GM21529 (cell line): ENCODE measurements around the gene PTH2.
"Not testable (repeated sequence)": the region's sequence is repeated elsewhere in the genome, so short reads cannot be mapped to it uniquely, and the experiment has no call there.

Source experiments
- ATAC-seq: cut with Tn5 transposase; IDR thresholded peaks from one replicate; pipeline ENCODE4 v1.9.1; 2021; ENCODE audit not compliant: unreplicated experiment

The PTH2 gene

DNA sequence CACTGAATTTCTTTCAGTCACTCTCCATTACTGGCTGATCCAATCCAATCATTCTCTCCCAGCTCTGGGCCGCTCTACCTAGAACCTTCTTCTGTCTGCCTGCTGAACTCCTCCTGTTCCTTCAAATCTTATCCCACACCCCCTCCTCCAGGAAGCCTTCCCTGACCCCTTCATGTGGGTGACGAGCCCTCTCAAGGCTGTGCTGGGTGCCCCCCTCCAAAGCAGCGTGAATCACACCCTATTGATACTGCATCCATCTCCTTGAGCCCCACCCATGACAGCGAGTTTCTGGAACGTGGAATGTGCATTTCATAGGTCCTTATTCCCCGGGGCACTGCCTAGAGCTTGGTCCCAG is 25.2 kb upstream of the PTH2 start:
- ATAC-seq = no peak

GRCh38 chr19:49447485-49448431 is 24.5 kb upstream of the PTH2 start:
- ATAC-seq = no peak

DNA sequence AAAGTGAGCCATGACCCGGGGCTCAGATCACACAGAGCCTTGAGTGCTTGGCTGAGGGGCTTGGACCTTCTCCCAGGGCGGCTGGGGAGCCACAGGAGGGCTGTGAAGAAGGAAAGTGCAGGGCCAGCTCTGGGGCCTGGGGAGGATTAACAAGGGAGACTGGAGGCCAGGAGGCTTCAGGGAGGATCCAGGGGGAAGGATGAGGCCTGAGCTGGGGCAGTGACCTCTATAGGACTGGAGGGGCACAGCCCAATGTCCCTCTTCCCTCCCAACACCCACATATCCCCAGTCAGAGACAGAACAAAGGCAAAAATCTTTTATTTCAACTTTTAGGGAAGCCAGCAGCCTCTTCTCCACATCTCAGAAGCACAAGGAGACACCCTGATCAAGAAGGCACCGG is 22.8 kb upstream of the PTH2 start:
- no peak for ATAC-seq

DNA sequence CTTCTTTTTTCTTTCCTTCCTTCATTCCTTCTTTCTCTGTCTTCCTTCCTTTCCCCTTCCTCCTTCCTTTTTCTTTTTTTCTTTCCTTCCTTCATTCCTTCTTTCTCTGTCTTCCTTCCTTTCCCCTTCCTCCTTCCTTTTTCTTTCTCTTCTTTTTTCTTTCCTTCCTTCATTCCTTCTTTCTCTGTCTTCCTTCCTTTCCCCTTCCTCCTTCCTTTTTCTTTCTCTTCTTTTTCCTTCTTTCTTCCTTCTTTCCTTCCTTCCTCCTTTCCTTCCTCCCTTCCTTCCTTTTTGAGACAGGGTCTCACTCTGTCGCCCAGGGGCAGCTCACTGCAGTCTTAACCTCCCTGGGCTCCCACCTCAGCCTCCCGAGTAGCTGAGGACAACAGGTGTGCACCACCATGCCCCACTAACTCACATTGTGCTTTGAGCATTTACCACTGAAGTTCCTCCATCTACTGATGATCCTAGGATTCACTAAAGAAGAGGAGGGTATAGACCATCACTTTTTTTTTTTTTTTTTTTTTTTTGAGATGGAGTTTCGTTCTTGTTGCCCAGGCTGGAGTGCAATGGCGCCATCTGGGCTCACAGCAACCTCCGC is 21.0 kb upstream of the PTH2 start:
- not testable (repeated sequence) for ATAC-seq

DNA sequence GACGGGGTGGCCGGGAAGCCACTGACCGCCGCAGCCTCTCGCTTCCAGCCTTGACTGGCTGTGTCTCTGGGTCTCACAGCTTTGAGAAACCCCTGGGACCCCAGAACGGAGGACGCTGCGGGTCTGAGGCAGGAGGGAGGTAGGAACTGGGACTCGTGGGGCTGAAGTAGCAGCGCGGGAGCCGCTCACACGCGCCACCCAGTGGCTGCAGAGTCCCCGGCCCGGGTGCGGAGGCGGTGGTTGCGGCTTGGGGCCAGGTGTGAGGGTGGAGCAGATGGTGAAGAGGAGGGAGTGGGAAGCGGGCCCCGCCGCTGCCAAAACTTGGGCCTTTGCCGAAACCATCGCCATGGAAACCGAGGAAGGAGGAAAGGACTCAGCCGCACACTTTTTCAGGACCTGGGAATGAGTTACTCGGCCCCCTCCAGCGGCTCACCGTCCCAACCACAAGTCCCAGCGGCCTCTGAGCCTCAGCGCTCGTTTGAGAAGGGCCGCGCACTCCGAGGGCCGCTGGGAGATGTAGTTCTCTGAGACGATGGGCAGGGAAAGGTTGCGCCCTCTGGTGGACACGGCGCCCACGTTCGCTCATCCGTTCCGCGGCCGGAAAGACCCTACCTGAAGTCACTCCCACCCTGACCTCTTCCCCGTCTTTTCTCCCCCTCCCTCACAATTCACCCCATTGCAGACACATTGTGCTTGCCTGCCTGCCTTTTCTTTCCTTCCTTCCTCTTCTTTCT is 20.3 kb upstream of the PTH2 start:
- peak; percentile 68 for ATAC-seq

- ATAC-seq = peak; percentile 17
These were observed 19.6 kb upstream of the PTH2 start for GRCh38 chr19:49442771-49443365.

GRCh38 chr19:49442354-49442753 is 19.1 kb upstream of the PTH2 start:
- ATAC-seq = no peak

- ATAC-seq = no peak
These were observed 18.7 kb upstream of the PTH2 start for GRCh38 chr19:49441960-49442350.

- ATAC-seq = no peak
These were observed 18.1 kb upstream of the PTH2 start, which contains the start of gene SLC17A7 for GRCh38 chr19:49441210-49441959. Gene SLC17A7 (minus strand): TSS chr19:49441527. CDS start chr19:49441379, 148 bp downstream.

DNA sequence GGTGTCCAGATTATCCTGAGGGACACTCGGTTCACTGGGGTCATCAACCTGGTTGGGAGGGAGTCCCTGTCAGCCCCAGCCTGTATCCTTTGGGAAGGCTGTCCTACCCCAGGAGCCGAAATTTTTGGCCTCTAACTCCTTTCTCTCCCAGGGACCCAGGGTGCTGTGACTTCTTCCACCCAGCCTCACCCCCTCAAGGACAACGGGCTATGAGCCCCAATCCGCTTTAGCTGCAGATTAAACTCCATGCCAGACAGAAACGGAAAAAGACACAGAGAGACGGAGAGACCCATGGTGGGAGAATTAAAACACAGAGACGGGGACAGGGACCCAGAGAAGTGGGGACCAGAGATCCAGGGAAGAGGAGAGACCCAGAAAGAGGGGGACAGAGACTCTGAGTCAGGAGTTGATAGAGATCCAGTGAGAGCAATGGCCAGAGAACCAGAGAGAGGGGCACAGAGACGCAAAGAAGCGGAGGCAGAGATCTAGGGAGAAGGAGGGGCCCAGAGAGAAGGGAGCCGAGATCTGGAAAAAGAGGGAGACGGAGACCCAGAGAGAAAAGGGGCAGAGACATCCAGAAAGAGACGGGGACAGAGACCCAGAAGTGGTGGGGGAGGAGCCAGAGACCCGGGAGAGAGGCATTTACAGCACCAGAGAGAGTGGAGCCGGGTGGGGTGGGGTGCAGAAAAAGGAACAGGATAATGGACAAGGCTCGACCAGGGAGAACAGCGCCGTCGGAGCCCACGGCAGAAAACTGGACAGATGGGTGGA is 17.4 kb upstream of the PTH2 start:
- ATAC-seq = no peak

- ATAC-seq = no peak
These were observed 16.6 kb upstream of the PTH2 start for GRCh38 chr19:49439836-49440235.

DNA sequence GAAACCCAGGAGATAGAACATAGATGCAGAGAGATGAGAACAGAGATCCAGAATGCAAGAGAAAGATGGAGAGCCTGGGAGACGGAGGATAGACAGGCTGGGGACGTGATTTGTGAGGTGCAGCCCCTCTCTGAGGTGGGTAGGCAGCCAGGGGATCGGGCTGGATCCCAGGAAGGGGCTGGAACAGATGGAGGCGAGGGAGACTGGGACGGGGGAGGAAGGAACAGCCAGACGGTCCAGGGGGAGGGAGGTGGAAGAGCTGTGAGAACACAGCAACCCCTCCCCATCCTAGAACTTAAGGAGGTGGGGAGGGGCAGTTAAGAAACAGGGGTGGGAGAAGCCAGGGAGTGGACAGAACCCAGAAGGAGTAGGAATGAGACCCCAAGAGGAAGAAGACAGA is 15.0 kb upstream of the PTH2 start:
- ATAC-seq = no peak

GRCh38 chr19:49437231-49437630 is 14.0 kb upstream of the PTH2 start:
- no peak for ATAC-seq

DNA sequence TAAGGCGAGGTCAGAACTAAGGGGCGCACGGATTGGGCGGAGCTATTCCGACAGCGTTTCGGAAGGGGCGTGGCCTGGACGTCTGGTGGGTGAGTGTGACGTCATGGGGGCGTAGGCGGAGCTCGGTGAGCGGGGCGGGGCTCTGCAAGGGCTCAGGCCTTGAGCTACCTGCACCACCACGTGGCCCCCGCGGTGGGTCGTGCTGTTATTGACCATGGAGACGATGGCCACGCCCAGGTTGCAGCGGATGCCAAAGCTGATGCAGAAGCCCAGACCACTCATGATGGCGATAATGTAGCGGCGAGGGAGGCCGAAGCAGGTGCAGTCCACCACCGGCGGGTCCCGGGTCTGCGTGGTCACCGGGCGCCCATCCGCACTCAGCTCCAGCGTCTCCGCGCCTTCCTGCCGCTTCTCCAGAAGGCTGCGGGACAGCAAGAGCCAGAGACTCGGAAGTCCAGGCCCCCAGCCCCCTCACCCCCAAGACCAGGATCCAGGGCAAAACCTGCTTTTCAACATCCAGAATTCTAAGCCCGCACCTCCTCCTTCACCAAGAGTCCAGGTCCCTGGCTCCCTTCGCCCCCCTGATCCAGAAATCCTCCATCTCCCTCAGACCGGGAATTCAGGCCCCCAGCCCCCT is 13.3 kb upstream of the PTH2 start:
- no peak for ATAC-seq

DNA sequence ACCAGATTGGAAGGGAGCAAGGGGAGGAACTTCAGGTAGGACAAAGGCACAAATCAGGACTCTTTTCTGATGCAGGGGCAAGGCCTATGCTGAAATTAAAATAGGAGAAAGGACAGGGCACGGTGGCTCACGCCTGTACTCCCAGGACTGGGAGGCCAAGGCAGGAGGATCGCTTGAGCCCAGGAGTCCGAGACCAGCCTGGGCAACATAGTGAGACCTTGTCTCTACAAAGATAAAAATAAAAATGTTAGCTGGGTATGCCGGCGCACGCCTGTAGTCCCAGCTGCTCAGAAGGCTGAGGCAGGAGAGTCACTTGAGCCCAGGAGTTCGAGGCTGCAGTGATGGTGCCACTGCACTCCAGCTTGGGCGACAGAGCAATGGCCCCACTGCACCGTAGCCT is 12.4 kb upstream of the PTH2 start:
- ATAC-seq = no peak

DNA sequence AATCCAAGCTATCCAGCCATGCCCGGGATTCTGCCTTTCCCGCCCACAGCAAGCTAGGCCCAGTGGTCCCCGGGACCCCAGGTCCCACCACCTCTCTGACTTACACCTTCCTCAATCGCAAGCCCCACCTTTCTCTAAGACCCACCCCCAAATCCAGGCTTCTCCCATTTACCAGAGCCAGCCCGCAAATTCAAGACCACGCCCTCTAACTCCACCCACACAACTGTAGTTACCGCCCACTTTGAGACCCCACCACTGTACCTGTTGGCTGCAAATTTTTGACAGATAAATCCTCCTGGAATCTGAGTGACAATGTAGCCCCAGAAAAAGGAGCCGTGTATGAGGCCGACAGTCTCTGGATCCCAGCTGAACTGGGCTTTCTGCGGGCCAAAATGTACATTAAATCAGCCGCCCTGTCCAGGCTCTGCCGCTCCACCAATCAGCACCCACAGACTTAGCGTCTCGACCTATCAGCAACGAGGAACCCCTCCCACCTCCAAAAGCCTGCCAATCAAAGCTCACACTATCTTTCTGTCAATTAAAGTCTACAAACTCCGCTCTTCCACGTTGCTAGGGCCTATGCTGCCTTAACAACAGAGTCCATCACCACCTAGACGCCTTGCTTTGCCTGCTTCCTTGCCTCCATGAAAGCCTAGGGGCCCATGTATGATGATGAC is 11.8 kb upstream of the PTH2 start:
- ATAC-seq = no peak

DNA sequence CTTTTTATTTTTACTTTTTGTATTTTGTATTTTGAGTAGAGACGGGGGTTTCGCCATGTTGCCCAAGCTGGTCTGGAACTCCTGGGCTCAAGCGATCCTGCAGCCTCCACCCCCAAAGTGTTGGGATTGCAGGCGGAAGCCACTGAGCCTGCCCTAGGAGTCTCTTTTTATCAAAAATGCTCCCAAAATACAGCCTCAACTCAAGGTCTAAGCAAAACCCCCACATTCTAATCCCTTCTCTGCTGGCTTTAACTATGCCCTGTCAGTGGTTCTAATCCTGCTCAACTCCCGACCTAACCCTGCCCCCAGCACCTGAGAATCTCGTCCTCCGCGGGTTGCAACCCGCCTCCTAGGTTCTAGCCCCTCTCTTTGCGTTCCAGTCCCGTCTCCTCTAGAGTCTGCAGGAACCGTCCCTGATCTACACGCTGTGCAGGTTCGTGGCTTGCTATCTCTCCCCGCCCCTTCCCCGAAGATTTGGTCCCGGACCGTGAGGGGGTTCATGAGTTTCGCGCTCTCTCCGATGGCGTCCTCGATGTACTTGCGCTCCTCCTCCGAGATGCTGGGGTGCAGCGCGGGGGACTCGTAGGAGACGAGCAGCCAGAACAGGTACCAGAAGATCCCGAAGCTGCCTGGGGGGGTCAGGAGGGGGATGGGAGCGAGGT is 10.1 kb upstream of the PTH2 start:
- ATAC-seq = no peak
